GM12892 (cell line): ENCODE results near the gene TCF15.
"Not testable (repeated sequence)": the region's sequence is repeated elsewhere in the genome, so short reads cannot be mapped to it uniquely, and the experiment has no call there.

Experiments
- DNase-seq: peaks from one replicate; pipeline ENCODE4 v3.0.0; 2011; ENCODE audit not compliant: insufficient read length
- FAIRE-seq: peaks from 2 replicates; lab custom pipeline; 2011; peaks lifted over from hg19 to GRCh38; lab: Jason Lieb, UNC
- POLR2A ChIP-seq: IDR thresholded peaks from 2 replicates; pipeline ENCODE4 v1.6.1; 2011; ENCODE audit warnings: low read depth, low read length, control low read depth
- POLR2AphosphoS5 ChIP-seq: IDR thresholded peaks from 2 replicates; pipeline ENCODE4 v1.6.1; 2011; ENCODE audit warnings: low read depth, low read length, control low read depth
- TAF1 ChIP-seq: IDR thresholded peaks from 2 replicates; pipeline ENCODE4 v1.6.1; 2011; ENCODE audit warnings: low read depth, mild to moderate bottlenecking, control low read depth, low read length, borderline replicate concordance

TCF15 gene

DNA sequence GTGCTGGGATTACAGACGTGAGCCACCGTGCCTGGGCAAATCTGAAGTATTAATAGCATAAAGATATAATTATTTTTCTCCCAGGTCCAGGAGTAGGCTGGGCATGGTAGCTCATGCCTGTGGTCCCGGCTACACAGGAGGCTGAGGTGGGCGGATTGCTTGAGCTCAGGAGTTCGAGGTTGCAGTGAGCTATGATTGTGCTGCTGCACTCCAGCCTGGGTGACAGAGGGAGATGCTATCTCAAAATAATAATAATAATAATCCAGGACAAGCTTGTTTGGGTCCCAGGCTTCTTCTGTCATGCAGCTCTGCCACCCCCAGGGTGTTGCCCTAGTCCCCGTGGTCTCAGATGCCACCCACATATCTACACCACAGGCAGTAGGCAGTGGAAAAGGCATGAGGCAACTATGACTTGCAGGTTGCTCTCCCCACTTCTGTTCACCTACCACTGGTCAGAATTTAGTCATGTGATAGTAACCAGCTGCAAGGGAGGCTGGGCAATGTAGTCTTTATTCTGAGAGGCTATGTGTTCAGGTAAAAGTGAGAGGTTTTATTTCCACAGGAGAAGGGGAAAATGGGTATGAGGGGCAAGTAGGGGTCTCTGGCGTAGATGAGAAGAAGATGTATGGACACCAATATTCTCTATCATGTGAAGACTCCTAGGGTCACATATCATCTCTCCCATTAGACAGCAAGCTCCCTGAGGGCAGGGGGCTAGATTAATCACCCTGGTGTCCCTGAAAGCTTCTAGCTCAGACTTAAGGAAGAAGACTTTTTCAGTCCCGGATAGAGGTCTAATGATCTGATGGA lies 25.7 kb downstream of the TCF15 start:
- DNase-seq: no peak
- no peak for FAIRE-seq
- no peak for TF ChIP-seq TAF1
- TF ChIP-seq POLR2A: no peak
- TF ChIP-seq POLR2AphosphoS5: no peak

DNA sequence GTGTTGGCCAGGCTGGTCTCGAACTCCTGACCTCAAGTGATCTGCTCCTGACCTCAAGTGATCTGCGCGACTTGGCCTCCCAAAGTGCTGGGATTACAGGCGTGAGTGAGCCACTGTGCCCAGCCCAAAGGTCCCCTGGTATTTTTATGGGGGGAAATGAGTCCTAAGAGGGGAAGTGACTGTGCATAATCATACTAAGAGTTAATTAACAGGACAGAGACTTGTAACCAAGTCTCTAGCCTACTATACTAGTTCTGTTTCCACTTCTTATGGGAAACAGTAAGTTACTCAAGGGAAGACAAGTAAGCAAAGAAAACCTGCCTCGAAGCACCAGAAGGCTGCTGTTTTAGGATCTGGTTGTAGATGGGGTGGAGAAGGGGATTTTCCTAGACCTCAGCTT lies 27.9 kb downstream of the TCF15 start:
- no peak for TF ChIP-seq POLR2A
- TF ChIP-seq POLR2AphosphoS5: no peak
- TF ChIP-seq TAF1: no peak
- peak; percentile 44 for FAIRE-seq
- DNase-seq: no peak

DNA sequence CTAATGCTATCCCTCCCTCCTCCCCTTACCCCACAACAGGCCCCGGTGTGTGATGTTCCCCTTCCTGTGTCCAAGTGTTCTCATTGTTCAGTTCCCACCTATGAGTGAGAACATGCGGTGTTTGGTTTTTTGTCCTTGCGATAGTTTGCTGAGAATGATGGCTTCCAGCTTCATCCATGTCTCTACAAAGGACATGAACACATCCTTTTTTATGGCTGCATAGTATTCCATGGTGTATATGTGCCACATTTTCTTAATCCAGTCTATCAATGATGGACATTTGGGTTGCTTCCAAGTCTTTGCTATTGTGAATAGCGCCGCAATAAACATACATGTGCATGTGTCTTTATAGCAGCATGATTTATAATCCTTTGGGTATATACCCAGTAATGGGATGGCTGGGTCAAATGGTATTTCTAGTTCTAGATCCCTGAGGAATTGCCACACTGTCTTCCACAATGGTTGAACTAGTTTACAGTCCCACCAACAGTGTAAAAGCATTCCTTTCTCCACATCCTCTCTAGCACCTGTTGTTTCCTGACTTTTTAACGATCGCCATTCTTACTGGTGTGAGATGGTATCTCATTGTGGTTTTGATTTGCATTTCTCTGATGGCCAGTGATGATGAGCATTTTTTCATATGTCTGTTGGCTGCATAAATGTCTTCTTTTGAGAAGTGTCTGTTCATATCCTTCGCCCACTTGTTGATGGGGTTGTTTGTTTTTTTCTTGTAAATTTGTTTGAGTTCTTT lies 31.0 kb downstream of the TCF15 start:
- not testable (repeated sequence) for DNase-seq, FAIRE-seq

DNA sequence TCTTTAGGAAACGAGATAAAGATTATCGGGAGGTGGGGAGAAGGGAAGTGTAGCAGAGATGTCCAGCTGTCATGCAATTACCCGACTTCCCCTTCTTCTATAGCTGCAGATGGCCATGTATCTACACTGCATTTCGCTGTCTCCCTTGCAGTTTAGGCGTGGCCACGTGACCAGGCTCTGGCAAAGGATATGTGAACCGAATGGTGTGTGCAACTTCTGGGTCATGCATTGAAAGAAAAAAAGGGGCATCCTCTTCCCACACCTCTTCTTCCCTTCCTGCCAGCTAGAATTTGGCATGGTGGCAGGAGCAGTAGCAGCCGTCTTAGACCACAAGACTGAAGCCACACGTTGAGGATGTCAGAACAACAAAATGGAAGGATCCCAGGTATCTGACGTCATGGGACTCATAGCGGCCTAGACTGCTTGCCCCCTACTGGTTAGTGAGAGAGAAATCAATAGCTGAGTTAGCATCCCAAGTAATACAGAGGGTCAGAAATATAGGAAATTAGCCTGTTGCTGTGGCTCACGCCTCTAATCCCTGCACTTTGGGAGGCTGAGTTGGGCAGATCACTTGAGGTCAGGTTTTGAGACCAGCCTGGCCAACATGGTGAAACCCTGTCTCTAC lies 32.8 kb downstream of the TCF15 start:
- DNase-seq (no peak), FAIRE-seq (peak; percentile 14)
- no peak for TF ChIP-seq POLR2A
- TF ChIP-seq TAF1: no peak

DNA sequence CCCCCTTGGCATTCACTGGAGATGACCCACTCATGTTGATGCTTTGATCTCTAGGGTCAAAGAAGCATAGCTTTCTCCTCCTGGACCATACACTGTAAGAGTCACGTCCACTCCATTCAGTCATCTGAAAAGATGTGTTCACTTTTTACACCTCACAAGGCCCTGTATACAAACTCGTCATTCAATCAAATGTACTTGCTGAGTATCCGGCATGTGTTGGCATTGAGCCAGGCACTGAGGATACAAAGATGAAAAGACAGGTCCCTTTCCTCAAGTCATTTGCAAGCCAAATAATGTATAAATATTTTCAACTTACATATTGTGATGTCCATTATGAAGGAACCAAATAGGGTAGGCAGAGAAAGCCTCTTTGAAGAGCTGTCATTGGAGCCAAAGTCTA lies 34.0 kb downstream of the TCF15 start:
- FAIRE-seq (no peak), DNase-seq (no peak)

DNA sequence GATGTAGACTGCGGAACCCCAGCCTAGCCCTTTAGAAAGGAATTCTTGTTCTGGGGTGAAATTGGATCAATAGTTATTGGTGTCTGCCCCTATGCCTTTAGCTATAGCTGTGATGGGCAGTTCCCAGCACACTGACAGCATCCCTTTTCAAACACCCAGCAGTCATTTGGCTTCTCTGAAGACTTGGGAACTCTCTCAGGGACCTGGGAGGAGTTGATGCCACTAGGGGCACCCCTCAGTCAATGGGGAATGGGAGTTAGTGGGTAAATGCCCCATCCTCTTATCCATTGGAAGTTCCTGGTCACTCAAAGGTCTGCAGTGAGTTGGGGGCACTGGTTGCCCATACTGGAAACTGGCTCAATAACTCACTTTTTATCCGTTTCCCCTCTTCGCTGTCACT lies 34.9 kb downstream of the TCF15 start:
- DNase-seq (no peak), FAIRE-seq (no peak)

More for the DNA sequence above, 34.0 kb downstream of the TCF15 start:
- TF ChIP-seq TAF1: no peak
- no peak for TF ChIP-seq POLR2AphosphoS5
- no peak for TF ChIP-seq POLR2A

DNA sequence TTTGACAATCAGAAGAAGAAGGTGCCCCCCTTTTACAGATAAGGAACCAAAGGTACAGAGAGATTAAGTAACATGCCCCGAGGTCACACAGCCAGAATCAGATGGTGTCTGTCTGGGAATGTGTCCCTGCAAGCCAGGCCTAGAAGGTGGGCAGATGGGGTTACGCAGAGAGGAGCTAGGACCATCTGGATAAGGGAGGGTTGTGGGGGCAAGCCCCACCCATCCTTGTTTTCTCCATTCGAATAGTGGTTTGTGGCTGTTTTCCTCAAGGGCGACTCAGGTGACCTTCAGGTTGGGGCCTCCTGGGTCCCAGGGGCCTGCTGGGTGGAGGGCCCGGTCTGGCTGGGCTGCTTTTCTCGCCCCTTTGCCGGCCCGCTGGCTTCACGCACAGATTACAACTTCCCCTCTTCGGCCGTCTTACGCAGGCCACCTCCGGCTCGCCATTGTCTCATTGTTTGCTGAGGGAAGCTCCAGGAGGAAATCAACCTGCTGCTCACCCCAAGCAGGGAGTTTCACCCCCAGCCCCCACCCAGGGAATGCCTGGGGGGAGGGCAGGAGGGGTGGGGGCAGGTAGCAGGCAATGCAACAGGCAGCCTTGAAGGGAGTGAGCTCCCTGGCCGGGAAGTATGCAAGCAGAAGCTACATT lies 35.7 kb downstream of the TCF15 start:
- DNase-seq (no peak), FAIRE-seq (no peak)
- TF ChIP-seq POLR2AphosphoS5: no peak
- no peak for TF ChIP-seq POLR2A
- no peak for TF ChIP-seq TAF1

More for the DNA sequence above, 34.9 kb downstream of the TCF15 start:
- TF ChIP-seq POLR2AphosphoS5 (no peak), TAF1 (no peak), POLR2A (no peak)

DNA sequence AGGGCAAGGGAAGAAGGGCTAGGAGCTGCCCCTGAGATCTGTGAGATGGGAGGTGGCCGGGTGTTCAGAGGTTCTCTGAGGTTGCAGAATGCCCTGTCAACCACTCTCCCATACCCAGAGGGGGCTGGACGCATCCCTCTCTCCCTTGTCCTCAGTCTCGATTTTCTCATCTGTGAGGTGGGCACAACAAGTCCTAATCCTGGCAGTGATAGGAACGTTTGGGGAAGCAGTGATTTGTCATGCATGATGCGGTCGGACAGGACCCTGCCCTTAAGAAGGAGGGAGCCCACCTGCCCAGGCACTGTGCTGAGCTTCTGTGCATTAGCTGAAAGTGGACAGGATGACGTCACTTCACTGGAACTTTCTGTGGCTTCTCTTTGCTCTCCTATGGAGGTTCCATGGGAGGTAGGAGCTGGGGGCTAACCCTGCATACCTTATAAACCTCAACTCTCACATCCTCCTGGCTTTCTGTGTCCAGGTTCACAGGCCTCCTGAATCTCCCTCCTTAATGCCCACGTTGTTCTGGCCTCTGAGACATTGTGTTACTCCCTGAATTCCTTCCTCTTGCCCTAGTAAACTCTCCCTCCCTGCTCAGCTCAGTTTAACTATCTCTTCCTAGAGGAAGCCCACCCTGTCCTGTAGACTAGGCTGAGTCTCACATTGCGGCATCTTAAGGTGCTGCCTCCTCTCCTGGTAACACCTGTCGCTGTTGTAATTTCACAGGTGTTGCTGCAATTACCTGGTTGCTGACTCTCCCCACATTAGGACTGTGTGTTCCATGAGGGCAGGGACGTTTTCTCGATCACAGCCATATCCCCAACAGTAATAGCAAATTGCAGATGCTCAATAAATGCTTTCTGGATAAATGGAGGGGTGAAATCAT lies 36.5 kb downstream of the TCF15 start:
- no peak for TF ChIP-seq POLR2A
- no peak for TF ChIP-seq TAF1
- no peak for TF ChIP-seq POLR2AphosphoS5
- DNase-seq: no peak
- no peak for FAIRE-seq

DNA sequence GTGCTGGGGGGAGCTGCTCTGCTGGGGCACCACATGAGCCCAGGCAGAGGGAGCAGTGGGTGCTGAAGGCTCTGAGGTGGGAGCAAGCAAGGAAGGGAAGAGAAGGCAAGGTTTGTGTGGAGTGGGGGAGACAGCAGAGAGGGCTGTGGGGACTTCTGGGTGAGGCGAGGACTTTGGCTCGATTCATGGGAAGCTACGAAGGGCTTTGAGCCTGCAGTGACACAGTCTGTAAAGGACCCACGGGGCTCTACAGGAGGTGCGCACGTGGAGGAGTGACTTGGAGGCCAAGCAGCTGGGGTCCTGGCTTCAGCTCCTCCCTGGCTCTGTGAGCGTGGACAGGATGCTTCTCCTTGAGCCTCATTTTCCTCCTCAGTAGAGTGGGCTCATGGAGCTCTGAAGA lies 37.4 kb downstream of the TCF15 start:
- TF ChIP-seq POLR2A: no peak
- TF ChIP-seq POLR2AphosphoS5: no peak
- no peak for TF ChIP-seq TAF1
- DNase-seq (no peak), FAIRE-seq (no peak)

DNA sequence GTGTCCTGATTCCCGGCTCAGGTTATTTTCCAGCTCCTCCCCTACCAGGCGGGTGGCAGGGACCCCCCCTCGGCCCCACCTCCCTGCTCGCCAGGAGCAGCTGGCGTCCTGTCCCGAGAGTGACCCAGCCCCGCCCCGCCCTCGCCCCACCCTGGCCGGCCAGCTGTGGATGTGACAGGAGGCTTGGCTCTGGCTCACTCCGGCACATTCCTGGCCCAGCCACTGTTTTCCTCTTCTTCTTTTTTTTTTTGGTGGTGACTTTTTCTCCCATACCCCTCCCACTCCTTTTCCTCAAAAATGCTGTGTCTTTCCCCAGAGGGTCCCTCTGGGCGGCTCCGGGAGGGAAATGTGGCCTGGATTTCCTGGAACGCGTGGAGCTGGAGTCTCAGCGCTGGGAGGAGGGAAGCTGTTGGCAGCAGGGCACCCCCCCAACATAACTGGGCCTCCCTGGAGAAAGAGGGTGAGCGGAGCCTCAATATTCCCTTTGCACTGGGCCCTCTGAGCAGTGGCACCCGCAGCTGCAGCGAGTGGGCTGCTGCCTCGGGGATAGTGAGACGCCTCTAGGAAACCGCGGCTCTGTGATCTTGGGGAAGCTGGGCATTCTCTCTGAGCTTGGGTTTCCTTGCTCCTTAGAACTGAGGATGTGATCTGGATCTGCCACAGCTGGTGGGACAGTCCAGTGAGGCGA lies 38.2 kb downstream of the TCF15 start:
- DNase-seq (no peak), FAIRE-seq (no peak)
- TF ChIP-seq POLR2A (no peak), TAF1 (no peak), POLR2AphosphoS5 (no peak)
